ENCODE measurements around the gene NEK1.

DNA sequence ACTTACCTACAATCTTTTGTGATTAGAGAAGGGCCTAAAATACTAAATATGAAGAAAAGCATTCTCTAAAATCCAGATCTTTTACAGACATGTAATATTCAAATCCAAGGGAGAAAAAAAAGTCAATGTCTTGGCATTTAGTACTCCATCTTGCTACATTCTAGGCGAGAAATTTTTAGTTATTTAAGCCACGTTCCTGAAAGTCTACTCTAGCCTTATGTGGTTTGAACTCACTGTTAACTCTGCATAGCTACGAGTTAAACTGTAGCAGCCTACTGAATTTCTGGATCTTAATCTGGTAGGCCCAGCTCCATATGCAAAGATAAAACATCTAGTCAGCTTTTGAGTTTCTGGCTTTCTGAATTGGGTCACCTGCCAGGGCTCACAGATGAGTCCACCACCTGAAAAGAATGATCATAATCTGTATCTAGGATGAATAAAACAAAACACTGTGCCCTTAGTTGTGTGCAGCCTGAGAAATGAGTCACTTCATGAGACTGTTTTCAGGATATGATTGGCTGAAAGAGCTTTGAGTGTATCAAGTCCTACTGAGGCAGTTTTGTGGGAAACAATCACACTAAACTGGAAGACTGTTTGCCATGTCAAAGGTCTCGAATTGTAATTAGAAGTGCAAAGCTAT, 3.2 kb upstream of the NEK1 start:
- TF ChIP-seq POLR2AphosphoS5 (IDR thresholded peaks at IDR 0.05), result no peak
- TF ChIP-seq, protein P1, sequence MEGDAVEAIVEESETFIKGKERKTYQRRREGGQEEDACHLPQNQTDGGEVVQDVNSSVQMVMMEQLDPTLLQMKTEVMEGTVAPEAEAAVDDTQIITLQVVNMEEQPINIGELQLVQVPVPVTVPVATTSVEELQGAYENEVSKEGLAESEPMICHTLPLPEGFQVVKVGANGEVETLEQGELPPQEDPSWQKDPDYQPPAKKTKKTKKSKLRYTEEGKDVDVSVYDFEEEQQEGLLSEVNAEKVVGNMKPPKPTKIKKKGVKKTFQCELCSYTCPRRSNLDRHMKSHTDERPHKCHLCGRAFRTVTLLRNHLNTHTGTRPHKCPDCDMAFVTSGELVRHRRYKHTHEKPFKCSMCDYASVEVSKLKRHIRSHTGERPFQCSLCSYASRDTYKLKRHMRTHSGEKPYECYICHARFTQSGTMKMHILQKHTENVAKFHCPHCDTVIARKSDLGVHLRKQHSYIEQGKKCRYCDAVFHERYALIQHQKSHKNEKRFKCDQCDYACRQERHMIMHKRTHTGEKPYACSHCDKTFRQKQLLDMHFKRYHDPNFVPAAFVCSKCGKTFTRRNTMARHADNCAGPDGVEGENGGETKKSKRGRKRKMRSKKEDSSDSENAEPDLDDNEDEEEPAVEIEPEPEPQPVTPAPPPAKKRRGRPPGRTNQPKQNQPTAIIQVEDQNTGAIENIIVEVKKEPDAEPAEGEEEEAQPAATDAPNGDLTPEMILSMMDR (IDR thresholded peaks at IDR 0.05), result no peak
- no peak for TF ChIP-seq POLR2A (IDR thresholded peaks at IDR 0.05; ENCODE audit: low read depth)
